CD14-positive monocyte (primary cell): ENCODE data around the gene TBL1XR1. TPM values are rescaled to one million over a fixed set of nuclear protein-coding genes. Genes with fewer than 3 reads are reported as not detected.

ENCODE experiments used
- DNase-seq, 3 donors: peaks; one replicate each; pipeline ENCODE4 v3.0.0-alpha.2; 2011 to 2022
- H2AFZ ChIP-seq: 2 replicates; pipeline ENCODE4 v1.6.0; 2012; ENCODE audit warnings: mild to moderate bottlenecking, low read depth, low read length, inconsistent platforms; ENCODE audit not compliant: insufficient read depth, poor library complexity, severe bottlenecking
- H3K27ac ChIP-seq, 2 donors: 1 replicate in 1 of 2; 2 replicates in 1 of 2; pipeline ENCODE4 v1.5.1; 2012 to 2013; ENCODE audit warnings: low read length in 2 of 2, control low read depth in 1 of 2, inconsistent platforms in 1 of 2, low read depth in 1 of 2, mild to moderate bottlenecking in 1 of 2
- H3K27me3 ChIP-seq, 2 donors: one replicate each; pipeline versions ENCODE4 v1.6.0 to v1.6.1; 2011 to 2013; ENCODE audit warnings: low read length in 2 of 2; ENCODE audit not compliant: control insufficient read depth in 2 of 2, insufficient read depth in 2 of 2
- H3K36me3 ChIP-seq, 2 donors: replicated peaks in 1 of 2; 1 replicate in 1 of 2; 2 replicates in 1 of 2; pipeline versions ENCODE4 v1.5.1 to v1.6.1; 2012 to 2013; ENCODE audit warnings: low read length in 2 of 2, control low read depth in 1 of 2, inconsistent platforms in 1 of 2, mild to moderate bottlenecking in 1 of 2; ENCODE audit not compliant: insufficient read depth in 2 of 2, control insufficient read depth in 1 of 2
- H3K4me1 ChIP-seq, 2 donors: 1 replicate in 1 of 2; 2 replicates in 1 of 2; pipeline versions ENCODE4 v1.5.1 to v1.6.1; 2012 to 2013; ENCODE audit warnings: low read length in 2 of 2, control low read depth in 1 of 2, inconsistent platforms in 1 of 2, mild to moderate bottlenecking in 1 of 2, moderate library complexity in 1 of 2; ENCODE audit not compliant: insufficient read depth in 2 of 2, control insufficient read depth in 1 of 2
- H3K4me2 ChIP-seq: replicated peaks from 2 replicates; pipeline ENCODE3; 2012; ENCODE audit warnings: low read length, moderate library complexity, mild to moderate bottlenecking; ENCODE audit not compliant: poor library complexity, severe bottlenecking; ENCODE audit errors: extremely low read depth
- H3K4me3 ChIP-seq, 3 experiments: fragments of 200-600 bp in 1 of 3; sonication (generic) in 1 of 3; replicated peaks in 1 of 3; 1 replicate in 2 of 3; 2 replicates in 1 of 3; pipeline ENCODE4 v1.5.1; 2011 to 2013; ENCODE audit warnings: low read length in 3 of 3, mild to moderate bottlenecking in 3 of 3, control low read depth in 2 of 3, low read depth in 2 of 3, inconsistent platforms in 1 of 3, moderate library complexity in 1 of 3
- H3K79me2 ChIP-seq: 2 replicates; pipeline ENCODE4 v1.6.0; 2012; ENCODE audit warnings: mild to moderate bottlenecking, control low read depth, inconsistent platforms, low read length, moderate library complexity; ENCODE audit not compliant: insufficient read depth
- H3K9ac ChIP-seq: 2 replicates; pipeline ENCODE4 v1.6.0; 2017; ENCODE audit warnings: low read length, mild to moderate bottlenecking; ENCODE audit not compliant: insufficient read depth, poor library complexity, severe bottlenecking
- H3K9me3 ChIP-seq, 2 donors: replicated peaks in 1 of 2; 1 replicate in 1 of 2; 2 replicates in 1 of 2; pipeline versions ENCODE4 v1.5.1 to v1.6.1; 2012 to 2013; ENCODE audit warnings: low read length in 2 of 2, control low read depth in 1 of 2; ENCODE audit not compliant: control insufficient read depth in 1 of 2, insufficient read depth in 1 of 2
- H4K20me1 ChIP-seq: 2 replicates; pipeline ENCODE4 v1.6.0; 2012; ENCODE audit warnings: mild to moderate bottlenecking, low read length, control low read depth, moderate library complexity; ENCODE audit not compliant: insufficient read depth
- H3K27ac Mint-ChIP-seq, 7 donors: one replicate each; pipeline ENCODE4 v1.8.0; 2020; ENCODE audit warnings: mild to moderate bottlenecking in 7 of 7, mixed read lengths in 7 of 7, moderate library complexity in 6 of 7, inconsistent platforms in 2 of 7
- H3K27me3 Mint-ChIP-seq, 3 donors: one replicate each; pipeline ENCODE4 v1.8.0; 2021 to 2022; ENCODE audit warnings: low read depth in 3 of 3, mild to moderate bottlenecking in 3 of 3, mixed read lengths in 3 of 3, moderate library complexity in 3 of 3, inconsistent platforms in 1 of 3
- H3K36me3 Mint-ChIP-seq, 2 donors: one replicate each; pipeline ENCODE4 v1.8.0; 2020; ENCODE audit warnings: mixed read lengths in 2 of 2, inconsistent platforms in 1 of 2, mild to moderate bottlenecking in 1 of 2
- H3K4me1 Mint-ChIP-seq: one replicate; pipeline ENCODE4 v1.8.0; 2020; ENCODE audit warnings: mild to moderate bottlenecking, mixed read lengths
- H3K4me3 Mint-ChIP-seq, 2 donors: one replicate each; pipeline ENCODE4 v1.8.0; 2020; ENCODE audit warnings: mild to moderate bottlenecking in 2 of 2, mixed read lengths in 2 of 2, moderate library complexity in 1 of 2
- H3K9me3 Mint-ChIP-seq, 7 donors: one replicate each; pipeline ENCODE4 v1.8.0; 2020 to 2022; ENCODE audit warnings: mixed read lengths in 7 of 7, mild to moderate bottlenecking in 6 of 7, moderate library complexity in 6 of 7, inconsistent platforms in 2 of 7
- WGBS: methylation state at CpG from one replicate; pipeline ENCODE4 v1.1.5; 2013; ENCODE audit warnings: missing lambda C conversion rate; ENCODE audit not compliant: insufficient coverage; 5-methylcytosine and 5-hydroxymethylcytosine counted together
- intact Hi-C, 2 donors: fragments of 100-400 bp; cut with micrococcal nuclease; formaldehyde crosslinking; loops; one replicate each; pipeline versions ENCODE4 v1.15.0 to v1.15.1; 2023
- polyA plus RNA-seq, 3 donors: library from polyadenylated mRNA; depleted of rRNA in 1 of 3; unstranded in 2 of 3; stranded (reverse) in 1 of 3; fragments of 300-500 nt in 2 of 3; fragments of >200 nt in 1 of 3; fragmentation: Illumina TruSeq in 2 of 3; gene quantifications; 1 replicate in 2 of 3; 2 replicates in 1 of 3; pipeline ENCODE4 v1.2.3, GENCODE V29; 2012 to 2021
- TF ChIP-seq, protein P1 (sequence below): fragments of 200-600 bp; IDR thresholded peaks from one replicate; pipeline ENCODE4 v1.8.0; 2022; ENCODE audit warnings: antibody characterized with exemption, mild to moderate bottlenecking

The TBL1XR1 gene
- polyA plus RNA-seq, 3 donors = 10.2 to 20.4 (median 18.3) TPM

DNA sequence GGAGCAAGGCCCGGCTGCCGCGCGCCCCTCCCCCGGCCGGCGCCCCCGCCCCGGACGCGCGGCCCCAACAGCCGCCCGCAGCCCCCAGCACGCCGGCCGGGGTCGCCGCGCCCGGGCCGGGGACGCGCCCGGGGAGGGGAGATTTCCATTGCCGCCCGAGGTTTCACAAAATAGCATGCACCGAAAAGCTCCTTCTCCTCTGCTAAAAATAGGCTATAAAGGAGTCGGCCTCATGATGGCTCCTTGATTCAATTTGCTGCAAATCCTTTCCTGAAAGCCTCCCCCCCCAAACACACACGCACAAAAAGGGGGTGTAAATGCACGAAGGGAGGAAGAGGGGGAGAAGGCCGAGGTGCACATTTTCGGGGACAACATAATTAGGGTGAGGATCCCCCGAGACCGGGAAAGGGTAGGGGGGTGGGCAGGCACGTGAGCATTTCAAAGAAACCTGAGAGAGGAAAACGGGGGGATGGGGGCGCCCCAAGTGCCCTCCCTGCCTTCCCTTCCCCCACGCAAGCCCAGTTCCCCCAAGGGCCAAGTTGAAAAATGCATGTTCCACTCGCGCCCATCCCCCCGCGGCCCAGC is 734 bp downstream of the TBL1XR1 start:
- TF ChIP-seq, protein P1, sequence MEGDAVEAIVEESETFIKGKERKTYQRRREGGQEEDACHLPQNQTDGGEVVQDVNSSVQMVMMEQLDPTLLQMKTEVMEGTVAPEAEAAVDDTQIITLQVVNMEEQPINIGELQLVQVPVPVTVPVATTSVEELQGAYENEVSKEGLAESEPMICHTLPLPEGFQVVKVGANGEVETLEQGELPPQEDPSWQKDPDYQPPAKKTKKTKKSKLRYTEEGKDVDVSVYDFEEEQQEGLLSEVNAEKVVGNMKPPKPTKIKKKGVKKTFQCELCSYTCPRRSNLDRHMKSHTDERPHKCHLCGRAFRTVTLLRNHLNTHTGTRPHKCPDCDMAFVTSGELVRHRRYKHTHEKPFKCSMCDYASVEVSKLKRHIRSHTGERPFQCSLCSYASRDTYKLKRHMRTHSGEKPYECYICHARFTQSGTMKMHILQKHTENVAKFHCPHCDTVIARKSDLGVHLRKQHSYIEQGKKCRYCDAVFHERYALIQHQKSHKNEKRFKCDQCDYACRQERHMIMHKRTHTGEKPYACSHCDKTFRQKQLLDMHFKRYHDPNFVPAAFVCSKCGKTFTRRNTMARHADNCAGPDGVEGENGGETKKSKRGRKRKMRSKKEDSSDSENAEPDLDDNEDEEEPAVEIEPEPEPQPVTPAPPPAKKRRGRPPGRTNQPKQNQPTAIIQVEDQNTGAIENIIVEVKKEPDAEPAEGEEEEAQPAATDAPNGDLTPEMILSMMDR = no peak
- no peaks in the 10 kb centered on the region for H3K9me3 ChIP-seq
- H3K9me3 Mint-ChIP-seq = peaks cover 0 to 2% (median 0%) of the 10 kb centered on the region in 7 donors
- H3K36me3 Mint-ChIP-seq = peaks cover 0 to 4% of the 10 kb centered on the region in 2 donors
- no peaks in the 10 kb centered on the region for H3K27me3 ChIP-seq
- peaks cover 43% of the 10 kb centered on the region for H3K4me1 Mint-ChIP-seq
- peak overlapping the region; percentile 73 for H2AFZ ChIP-seq
- H3K9ac ChIP-seq = peak overlapping the region; percentile 74
- WGBS = no CpG with 5 or more reads among the region's 43 CpGs
- H3K4me3 Mint-ChIP-seq = peak overlapping the region; percentile 96 to 97
- peak overlapping the region; percentile 93 for H3K4me2 ChIP-seq
- H3K4me1 ChIP-seq = peaks cover 20 to 41% of the 10 kb centered on the region in 2 donors
- H3K79me2 ChIP-seq = peaks cover 54% of the 10 kb centered on the region
- H4K20me1 ChIP-seq = peaks cover 1% of the 10 kb centered on the region
- H3K36me3 ChIP-seq = no peaks in the 10 kb centered on the region
- H3K27ac ChIP-seq = peak overlapping the region; percentile 77 to 92
- peak overlapping the region; percentile 92 to 98 (median 96) for H3K27ac Mint-ChIP-seq
- H3K27me3 Mint-ChIP-seq = no peaks in the 10 kb centered on the region
- DNase-seq = peak in 2 of 3 donors; percentile 14 to 25
- intact Hi-C loops = loop anchor here (1.0 to 10.0 kb wide), 6 partner anchors 58 to 408 kb away; no protein-coding TSS in a partner anchor
- peak overlapping the region; percentile 86 to 98 (median 96) for H3K4me3 ChIP-seq

DNA sequence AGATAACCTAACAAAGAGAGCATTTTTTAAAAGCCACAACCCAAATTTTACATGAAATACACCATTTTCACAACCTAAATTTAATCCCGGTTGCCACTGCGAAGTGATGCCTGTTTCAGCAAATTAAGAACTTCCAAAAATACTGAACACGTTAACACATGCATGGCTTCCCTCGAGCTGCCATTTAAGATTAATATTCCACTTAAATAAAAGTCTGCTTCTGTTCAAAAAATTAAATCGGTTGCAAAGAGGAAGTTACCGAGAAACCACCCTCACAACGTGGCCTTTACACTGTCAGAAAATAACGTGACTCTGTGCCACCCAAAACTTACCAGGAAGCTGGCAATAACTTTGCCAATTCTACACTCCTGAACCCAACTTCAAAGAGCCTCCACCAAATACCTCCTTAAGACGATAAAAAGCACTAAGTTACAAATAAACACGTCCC is 1.2 kb downstream of the TBL1XR1 start:
- H3K4me3 ChIP-seq = peak overlapping the region; percentile 86 to 98 (median 96)
- peak overlapping the region; percentile 74 for H3K9ac ChIP-seq
- peaks cover 0 to 4% of the 10 kb centered on the region in 2 donors for H3K36me3 Mint-ChIP-seq
- H3K4me1 ChIP-seq = peaks cover 25 to 46% of the 10 kb centered on the region in 2 donors
- no peaks in the 10 kb centered on the region for H3K27me3 Mint-ChIP-seq
- H3K9me3 ChIP-seq = no peaks in the 10 kb centered on the region
- peak overlapping the region; percentile 24 to 92 for H3K27ac ChIP-seq
- DNase-seq = peak; percentile 65 to 74 (median 72)
- H3K9me3 Mint-ChIP-seq = peaks cover 0 to 2% (median 0%) of the 10 kb centered on the region in 7 donors
- WGBS = 0% methylated on average over 8 of the region's 10 CpGs
- no peaks in the 10 kb centered on the region for H3K36me3 ChIP-seq
- TF ChIP-seq, protein P1 = no peak
- H3K27me3 ChIP-seq = no peaks in the 10 kb centered on the region
- H3K4me2 ChIP-seq = peak overlapping the region; percentile 93
- H3K79me2 ChIP-seq = peaks cover 59% of the 10 kb centered on the region
- H3K4me3 Mint-ChIP-seq = peak overlapping the region; percentile 96 to 97
- peaks cover 47% of the 10 kb centered on the region for H3K4me1 Mint-ChIP-seq
- H3K27ac Mint-ChIP-seq = peak overlapping the region; percentile 91 to 98 (median 92)
- H2AFZ ChIP-seq = peak overlapping the region; percentile 73
- intact Hi-C loops = loop anchor here (1.0 to 10.0 kb wide), 6 partner anchors 59 to 409 kb away; no protein-coding TSS in a partner anchor
- H4K20me1 ChIP-seq = peaks cover 7% of the 10 kb centered on the region
